DOHH2 (cell line): ENCODE data around the gene LINS1.

Experiments
- H3F3A ChIP-seq: fragments of 200-600 bp; sonication (generic), shearing (Covaris generic); 2 replicates; pipeline ENCODE4 v1.6.0; 2016; ENCODE audit warnings: antibody characterized with exemption, mild to moderate bottlenecking; ENCODE audit not compliant: control insufficient read depth, insufficient read depth
- H3K27ac ChIP-seq: fragments of 200-600 bp; sonication (generic); 2 replicates; pipeline ENCODE4 v1.5.1; 2014; ENCODE audit warnings: low read depth, mild to moderate bottlenecking, low read length, moderate library complexity
- H3K27me3 ChIP-seq: fragments of 200-600 bp; sonication (generic); 2 replicates; pipeline ENCODE4 v1.6.1; 2014; ENCODE audit warnings: mild to moderate bottlenecking, low read length, mixed read lengths; ENCODE audit not compliant: control insufficient read depth
- H3K36me3 ChIP-seq: fragments of 200-600 bp; sonication (generic); 2 replicates; pipeline ENCODE4 v1.6.1; 2014; ENCODE audit warnings: mild to moderate bottlenecking, low read length, moderate library complexity, mixed read lengths; ENCODE audit not compliant: control insufficient read depth
- H3K4me1 ChIP-seq: fragments of 200-600 bp; sonication (generic); 2 replicates; pipeline ENCODE4 v1.6.1; 2014; ENCODE audit warnings: mild to moderate bottlenecking, low read length, mixed read lengths; ENCODE audit not compliant: control insufficient read depth
- H3K4me2 ChIP-seq: fragments of 200-600 bp; sonication (generic); 2 replicates; pipeline ENCODE4 v1.6.0; 2014; ENCODE audit warnings: mild to moderate bottlenecking, low read length, moderate library complexity
- H3K4me3 ChIP-seq: fragments of 200-600 bp; sonication (generic); 2 replicates; pipeline ENCODE4 v1.5.1; 2014; ENCODE audit warnings: mild to moderate bottlenecking, low read length, mixed read lengths
- H3K79me2 ChIP-seq: fragments of 200-600 bp; sonication (generic); 2 replicates; pipeline ENCODE4 v1.6.1; 2014; ENCODE audit warnings: mild to moderate bottlenecking, low read length, mixed read lengths; ENCODE audit not compliant: control insufficient read depth
- H3K9me2 ChIP-seq: fragments of 200-600 bp; sonication (generic); replicated peaks from 2 replicates; pipeline ENCODE4 v1.6.1; 2014; ENCODE audit warnings: mild to moderate bottlenecking, low read length, mixed read lengths; ENCODE audit not compliant: control insufficient read depth
- H3K9me3 ChIP-seq: fragments of 200-600 bp; sonication (generic); 2 replicates; pipeline ENCODE4 v1.6.1; 2014; ENCODE audit warnings: antibody characterized with exemption, low read length, mixed read lengths; ENCODE audit not compliant: control insufficient read depth, insufficient read depth
- H4K20me1 ChIP-seq: fragments of 200-600 bp; sonication (generic); 2 replicates; pipeline ENCODE4 v1.6.0; 2014; ENCODE audit warnings: low read depth, mild to moderate bottlenecking, antibody characterized with exemption, low read length, moderate library complexity; ENCODE audit not compliant: control insufficient read depth, insufficient read depth
- EZH2phosphoT487 ChIP-seq: fragments of 200-600 bp; sonication (generic); IDR thresholded peaks from 2 replicates; pipeline ENCODE4 v1.6.1; 2017; ENCODE audit warnings: borderline replicate concordance, mild to moderate bottlenecking, antibody characterized with exemption, low read length, moderate library complexity, mixed read lengths
- TF ChIP-seq, protein P1 (sequence below): fragments of 200-600 bp; sonication (generic); IDR thresholded peaks from one replicate; pipeline ENCODE4 v1.5.1; 2014; ENCODE audit warnings: antibody characterized with exemption, mild to moderate bottlenecking, low read depth, low read length; ENCODE audit not compliant: poor library complexity, severe bottlenecking

Gene LINS1

DNA sequence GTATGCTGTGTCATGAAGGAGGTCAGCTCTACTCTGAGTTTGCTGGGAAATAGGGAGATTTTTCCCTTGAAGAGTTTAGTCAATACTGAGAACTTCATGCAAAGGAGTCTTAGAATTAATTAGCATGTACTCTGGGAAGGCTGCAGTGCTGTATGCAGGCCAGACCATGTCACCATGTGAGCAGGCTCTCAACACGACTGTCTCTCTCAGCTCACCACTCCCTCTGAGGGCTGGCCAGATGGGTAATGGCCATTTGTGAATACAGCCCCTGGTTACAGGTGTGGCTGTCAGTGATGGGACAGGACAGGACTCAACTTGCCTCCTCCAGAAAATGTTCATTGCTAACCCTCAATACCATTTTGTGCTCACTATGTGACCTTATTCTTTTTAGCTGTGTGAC, 68.1 kb downstream of the LINS1 start:
- H3K27me3 ChIP-seq: no peaks in the 10 kb centered on the region
- TF ChIP-seq, protein P1, sequence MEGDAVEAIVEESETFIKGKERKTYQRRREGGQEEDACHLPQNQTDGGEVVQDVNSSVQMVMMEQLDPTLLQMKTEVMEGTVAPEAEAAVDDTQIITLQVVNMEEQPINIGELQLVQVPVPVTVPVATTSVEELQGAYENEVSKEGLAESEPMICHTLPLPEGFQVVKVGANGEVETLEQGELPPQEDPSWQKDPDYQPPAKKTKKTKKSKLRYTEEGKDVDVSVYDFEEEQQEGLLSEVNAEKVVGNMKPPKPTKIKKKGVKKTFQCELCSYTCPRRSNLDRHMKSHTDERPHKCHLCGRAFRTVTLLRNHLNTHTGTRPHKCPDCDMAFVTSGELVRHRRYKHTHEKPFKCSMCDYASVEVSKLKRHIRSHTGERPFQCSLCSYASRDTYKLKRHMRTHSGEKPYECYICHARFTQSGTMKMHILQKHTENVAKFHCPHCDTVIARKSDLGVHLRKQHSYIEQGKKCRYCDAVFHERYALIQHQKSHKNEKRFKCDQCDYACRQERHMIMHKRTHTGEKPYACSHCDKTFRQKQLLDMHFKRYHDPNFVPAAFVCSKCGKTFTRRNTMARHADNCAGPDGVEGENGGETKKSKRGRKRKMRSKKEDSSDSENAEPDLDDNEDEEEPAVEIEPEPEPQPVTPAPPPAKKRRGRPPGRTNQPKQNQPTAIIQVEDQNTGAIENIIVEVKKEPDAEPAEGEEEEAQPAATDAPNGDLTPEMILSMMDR: no peak
- TF ChIP-seq EZH2phosphoT487: no peak
- no peak overlapping the region for H3K4me3 ChIP-seq

DNA sequence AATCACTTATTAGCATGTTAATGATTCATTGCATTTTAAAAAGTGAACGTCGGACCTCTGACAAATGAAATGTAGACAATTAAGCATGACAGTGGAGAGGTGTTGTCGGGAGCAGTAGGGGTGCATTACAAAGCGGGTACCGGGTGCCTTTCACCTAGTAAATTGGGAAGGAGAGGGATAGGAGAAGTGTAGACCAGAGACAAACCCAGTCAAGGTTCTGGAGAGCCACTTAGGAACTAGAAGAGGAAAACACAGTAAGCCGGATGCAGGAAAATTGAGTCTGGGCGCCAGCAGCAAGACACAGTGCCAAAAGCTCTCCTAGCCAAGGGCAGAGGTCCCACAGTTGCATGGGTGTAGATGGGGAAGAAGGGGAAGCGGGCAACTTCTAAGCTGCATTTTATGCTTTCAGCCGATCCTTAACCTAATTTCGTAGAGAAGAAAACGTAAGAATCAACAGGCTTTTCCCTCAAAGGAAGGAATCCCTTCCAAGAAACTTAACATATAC, 70.1 kb downstream of the LINS1 start:
- no peaks in the 10 kb centered on the region for H3K79me2 ChIP-seq
- no peaks in the 10 kb centered on the region for H3F3A ChIP-seq
- no peaks in the 10 kb centered on the region for H3K4me1 ChIP-seq
- H4K20me1 ChIP-seq: no peaks in the 10 kb centered on the region
- no peak overlapping the region for H3K27ac ChIP-seq
- H3K27me3 ChIP-seq: no peaks in the 10 kb centered on the region
- no peaks in the 10 kb centered on the region for H3K36me3 ChIP-seq
- no peak overlapping the region for H3K4me2 ChIP-seq
- no peak overlapping the region for H3K4me3 ChIP-seq
- H3K9me2 ChIP-seq: no peaks in the 10 kb centered on the region
- TF ChIP-seq, protein P1: no peak
- no peak for TF ChIP-seq EZH2phosphoT487
- no peaks in the 10 kb centered on the region for H3K9me3 ChIP-seq

More for the DNA sequence above, 68.1 kb downstream of the LINS1 start:
- no peaks in the 10 kb centered on the region for H3K9me2 ChIP-seq
- no peak overlapping the region for H3K4me2 ChIP-seq
- H3K27ac ChIP-seq: no peak overlapping the region
- no peaks in the 10 kb centered on the region for H3K36me3 ChIP-seq
- H3K9me3 ChIP-seq: no peaks in the 10 kb centered on the region
- H3K79me2 ChIP-seq: no peaks in the 10 kb centered on the region
- H3K4me1 ChIP-seq: no peaks in the 10 kb centered on the region
- H3F3A ChIP-seq: no peaks in the 10 kb centered on the region
- no peaks in the 10 kb centered on the region for H4K20me1 ChIP-seq

DNA sequence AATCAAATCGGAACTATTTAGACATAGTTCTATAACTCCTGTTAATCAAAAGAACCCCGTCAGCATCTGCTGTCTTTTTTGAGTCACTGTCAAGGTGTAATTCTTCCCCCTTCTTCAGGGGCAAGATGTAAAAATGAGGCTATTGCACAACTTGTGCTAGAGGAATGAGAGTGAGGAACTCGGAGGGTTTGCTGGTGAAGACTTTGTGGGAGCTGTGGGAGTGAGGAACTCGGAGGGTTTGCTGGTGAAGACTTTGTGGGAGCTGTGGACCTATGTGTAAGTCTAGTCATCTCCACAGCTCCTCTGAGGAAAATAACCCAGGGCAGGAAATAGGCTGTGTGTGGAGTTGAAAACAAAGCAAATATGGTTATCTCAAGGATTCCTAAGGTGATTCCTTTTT, 70.8 kb downstream of the LINS1 start:
- Histone ChIP-seq H3K27ac (no peak overlapping the region), H3K27me3 (no peaks in the 10 kb centered on the region), H3K4me2 (no peak overlapping the region), H3K4me1 (no peaks in the 10 kb centered on the region), H3F3A (no peaks in the 10 kb centered on the region), H4K20me1 (no peaks in the 10 kb centered on the region), H3K36me3 (no peaks in the 10 kb centered on the region), H3K4me3 (no peak overlapping the region), H3K9me3 (no peaks in the 10 kb centered on the region), H3K9me2 (no peaks in the 10 kb centered on the region), H3K79me2 (no peaks in the 10 kb centered on the region)
- TF ChIP-seq, protein P1: no peak
- no peak for TF ChIP-seq EZH2phosphoT487

DNA sequence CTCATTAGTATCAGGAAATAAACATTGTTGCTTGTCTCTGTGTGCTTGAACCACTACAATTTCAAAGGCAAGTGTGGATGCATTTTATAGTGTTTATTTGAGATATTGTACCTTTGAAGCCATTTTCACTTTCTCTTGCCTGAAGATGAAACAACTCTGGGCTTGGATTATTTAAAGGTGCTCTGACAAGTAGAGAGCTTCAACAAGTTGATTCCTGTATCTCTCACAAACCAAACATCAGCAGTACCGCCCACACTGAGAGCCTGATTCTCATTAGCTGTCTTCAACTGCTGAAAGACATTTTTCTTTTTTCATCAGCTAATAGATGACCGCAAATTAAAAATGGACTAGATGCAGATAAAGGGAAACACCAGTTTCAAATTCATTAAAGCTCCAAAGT, 72.4 kb downstream of the LINS1 start:
- H4K20me1 ChIP-seq: no peaks in the 10 kb centered on the region
- H3K4me1 ChIP-seq: no peaks in the 10 kb centered on the region
- H3K27ac ChIP-seq: no peak overlapping the region
- no peak for TF ChIP-seq EZH2phosphoT487
- TF ChIP-seq, protein P1: no peak
- no peak overlapping the region for H3K4me2 ChIP-seq
- no peaks in the 10 kb centered on the region for H3F3A ChIP-seq
- no peaks in the 10 kb centered on the region for H3K27me3 ChIP-seq
- no peaks in the 10 kb centered on the region for H3K9me2 ChIP-seq
- no peaks in the 10 kb centered on the region for H3K9me3 ChIP-seq
- H3K4me3 ChIP-seq: no peak overlapping the region
- no peaks in the 10 kb centered on the region for H3K79me2 ChIP-seq
- no peaks in the 10 kb centered on the region for H3K36me3 ChIP-seq
